GM18517 (cell line): ENCODE measurements around the gene CNPY4.

Experiments used
- ATAC-seq: cut with Tn5 transposase; IDR thresholded peaks from one replicate; pipeline ENCODE4 v1.9.1; 2021; ENCODE audit warnings: mild to moderate bottlenecking, moderate library complexity; ENCODE audit not compliant: unreplicated experiment

CNPY4 gene

GRCh38 chr7:100091411-100092181 lies 27.8 kb upstream of the CNPY4 start:
- no peak for ATAC-seq

GRCh38 chr7:100093054-100093453 lies 26.4 kb upstream of the CNPY4 start:
- no peak for ATAC-seq

GRCh38 chr7:100093498-100093897 lies 25.9 kb upstream of the CNPY4 start:
- ATAC-seq, result no peak

GRCh38 chr7:100093925-100094486 lies 25.4 kb upstream of the CNPY4 start:
- ATAC-seq, result no peak

DNA sequence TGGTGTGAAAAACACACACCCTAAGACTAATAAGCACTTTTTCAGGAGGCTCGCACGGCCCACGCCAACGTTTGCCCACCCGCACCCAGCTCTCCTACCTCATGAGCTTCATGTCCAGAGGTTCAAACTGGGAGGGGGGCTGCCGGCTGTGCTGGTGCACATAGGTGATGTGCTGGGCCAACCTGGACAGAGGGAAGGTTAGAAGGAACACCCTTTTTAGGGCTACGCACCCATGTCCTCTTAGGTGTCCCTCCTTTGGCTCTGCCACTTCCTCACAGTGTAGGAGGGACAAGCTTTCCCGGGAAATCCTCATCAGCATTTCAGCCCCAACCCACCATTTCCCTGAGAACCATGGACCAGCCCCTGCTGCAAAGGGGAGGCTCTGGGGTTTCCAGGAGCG lies 24.1 kb upstream of the CNPY4 start:
- no peak for ATAC-seq

- no peak for ATAC-seq
Observed at GRCh38 chr7:100095704-100096103, 23.7 kb upstream of the CNPY4 start.

- no peak for ATAC-seq
Observed at GRCh38 chr7:100098913-100099312, 20.5 kb upstream of the CNPY4 start.

DNA sequence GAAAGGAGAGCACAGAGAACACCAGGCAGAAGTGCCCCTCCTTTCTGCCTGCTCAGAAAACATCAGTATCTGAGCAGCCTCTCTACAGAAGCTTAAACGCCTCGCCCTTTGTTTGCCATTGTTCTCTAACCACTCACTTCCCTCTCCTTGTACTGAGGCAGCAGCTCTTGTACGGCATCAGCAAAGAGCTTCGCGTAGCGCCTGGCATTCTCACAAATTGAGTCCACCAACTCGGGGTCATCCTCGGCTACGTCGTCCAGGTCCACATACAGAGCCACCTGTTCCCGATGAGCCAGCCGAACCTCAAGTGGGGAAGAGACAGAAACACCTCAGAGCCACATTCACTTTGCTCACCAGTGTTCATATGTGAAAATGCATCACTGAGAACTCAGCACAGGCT lies 20.0 kb upstream of the CNPY4 start:
- no peak for ATAC-seq

DNA sequence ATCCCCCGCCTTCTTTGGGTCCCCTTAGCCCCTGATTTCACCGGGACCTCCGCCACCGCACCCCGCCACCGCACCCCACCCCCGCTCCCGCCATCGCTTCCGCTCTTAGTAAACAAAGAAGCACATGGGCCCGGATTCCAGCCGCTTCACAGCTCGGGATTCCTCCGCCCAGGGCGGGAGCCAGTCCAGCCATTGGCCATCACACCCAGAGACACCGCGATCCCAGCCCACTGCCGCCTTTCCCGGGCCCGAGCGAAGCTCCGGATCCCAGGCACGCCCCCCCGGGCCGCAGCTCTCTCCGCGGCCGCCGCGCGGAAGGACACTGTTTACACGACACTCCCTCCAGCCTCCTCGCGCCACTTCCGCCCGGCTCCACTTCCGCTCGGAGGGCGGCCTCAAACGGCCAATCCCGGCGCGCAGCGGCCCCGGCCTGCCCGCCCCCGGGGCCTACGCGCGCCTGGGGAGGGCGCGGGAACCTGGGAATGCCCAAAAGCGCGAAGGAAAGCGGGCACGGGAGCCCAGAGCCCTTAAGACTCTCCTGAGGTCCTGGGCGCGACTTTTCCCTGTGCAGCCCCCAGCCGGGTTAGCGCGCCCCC lies 18.9 kb upstream of the CNPY4 start:
- peak; percentile 51 for ATAC-seq

GRCh38 chr7:100101016-100101862 lies 18.2 kb upstream of the CNPY4 start, which contains the start of the genes AP4M1 and MCM7:
Gene AP4M1, plus strand, starts transcription at chr7:100101643. Its CDS starts 72 bp downstream, at chr7:100101715.
Gene MCM7, minus strand, starts transcription at chr7:100101397. Its CDS starts 103 bp downstream, at chr7:100101294.
- peak; percentile 78 for ATAC-seq

GRCh38 chr7:100102950-100103840 lies 16.2 kb upstream of the CNPY4 start:
- no peak for ATAC-seq

GRCh38 chr7:100105534-100105933 lies 13.9 kb upstream of the CNPY4 start:
- ATAC-seq, result no peak

GRCh38 chr7:100106633-100107032 lies 12.8 kb upstream of the CNPY4 start:
- ATAC-seq, result no peak

DNA sequence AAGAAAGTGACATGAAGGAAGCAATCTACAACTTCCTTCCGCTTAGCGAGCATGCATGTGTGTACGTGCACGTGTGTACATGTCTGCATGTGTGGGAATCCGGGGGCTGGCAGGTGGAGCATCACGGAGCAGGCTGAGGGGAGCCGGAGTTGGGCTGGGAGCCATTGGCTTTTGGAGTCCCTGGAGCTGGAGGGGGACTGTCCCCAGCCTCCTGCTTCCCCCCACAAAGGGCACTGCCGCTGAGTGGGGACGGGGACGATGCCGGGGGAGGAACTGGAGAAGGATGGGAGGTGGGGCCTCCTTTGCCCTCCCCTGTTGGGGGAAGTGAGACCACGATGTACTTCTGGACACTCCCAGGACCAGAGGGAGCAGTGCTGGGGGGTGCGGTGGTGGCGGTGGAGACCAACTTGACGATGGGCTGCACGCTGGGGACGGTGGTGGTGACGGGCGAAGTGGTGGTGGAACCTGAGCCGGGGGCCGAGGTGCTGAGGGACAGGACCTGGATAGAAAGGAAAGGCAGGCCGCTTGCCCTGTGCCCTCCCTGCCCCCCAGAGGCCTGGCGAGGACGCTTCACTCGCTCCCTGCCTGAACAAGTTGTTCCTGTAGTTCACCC lies 12.2 kb upstream of the CNPY4 start:
- no peak for ATAC-seq

DNA sequence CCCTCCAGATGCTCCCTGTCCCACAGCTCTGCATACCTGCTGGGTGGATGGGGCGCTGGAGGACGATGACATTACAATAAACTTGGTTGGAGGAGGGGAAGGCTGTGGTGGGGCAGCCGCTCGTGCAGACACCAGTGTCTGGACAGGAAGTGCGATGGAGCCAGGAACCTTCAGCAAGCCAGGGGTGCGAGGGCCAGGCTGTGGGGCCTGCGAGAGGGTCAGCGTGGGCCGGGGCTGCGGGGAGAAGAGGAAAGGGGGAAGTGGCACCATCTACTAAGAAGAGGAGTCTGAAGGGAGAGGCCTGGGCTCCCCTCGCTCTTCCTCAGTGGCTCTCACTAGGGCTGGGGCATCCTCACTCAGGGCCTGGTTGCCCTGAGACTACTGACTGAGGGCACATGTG lies 11.5 kb upstream of the CNPY4 start:
- no peak for ATAC-seq

GRCh38 chr7:100109521-100110163 lies 9.8 kb upstream of the CNPY4 start:
- ATAC-seq, result no peak

DNA sequence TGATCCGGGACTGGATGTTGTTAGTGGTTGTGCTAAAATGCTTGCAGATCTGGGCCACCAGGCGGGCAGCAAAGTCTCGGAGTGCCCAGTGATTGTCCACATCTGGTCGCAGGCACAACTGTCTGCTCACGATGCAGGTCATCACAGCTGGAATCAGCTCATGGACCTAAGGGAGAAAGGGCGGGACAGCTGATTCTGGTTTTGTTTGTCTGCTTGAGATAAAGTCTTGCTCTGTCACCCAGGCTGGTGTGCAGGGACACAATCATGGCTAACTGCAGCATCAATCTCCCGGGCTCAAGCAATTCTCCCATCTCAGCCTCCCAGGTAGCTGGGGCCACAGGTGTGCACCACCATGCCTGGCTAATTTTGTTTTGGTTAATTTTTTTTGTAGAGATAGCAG lies 8.3 kb upstream of the CNPY4 start:
- no peak for ATAC-seq

DNA sequence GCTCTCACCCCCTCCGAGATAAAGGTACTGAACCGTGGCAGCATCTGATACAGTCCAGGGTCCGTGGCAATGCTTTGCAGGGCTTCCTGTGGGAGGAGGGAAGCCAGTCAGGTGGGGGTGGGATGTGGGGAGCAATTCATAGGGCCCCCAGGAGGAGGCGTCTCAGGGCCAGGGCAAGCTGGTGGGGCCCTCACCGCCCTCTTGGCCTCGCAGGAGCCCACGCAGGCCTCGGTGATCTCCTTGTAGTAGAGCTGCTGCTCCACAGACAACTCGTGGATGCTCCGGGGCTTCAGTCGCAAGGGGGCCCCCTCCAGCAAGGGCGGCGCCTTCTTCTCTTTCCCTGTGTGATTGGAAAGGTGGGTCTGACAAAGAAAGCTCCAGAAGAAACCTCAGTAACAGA lies 7.5 kb upstream of the CNPY4 start:
- ATAC-seq, result no peak

DNA sequence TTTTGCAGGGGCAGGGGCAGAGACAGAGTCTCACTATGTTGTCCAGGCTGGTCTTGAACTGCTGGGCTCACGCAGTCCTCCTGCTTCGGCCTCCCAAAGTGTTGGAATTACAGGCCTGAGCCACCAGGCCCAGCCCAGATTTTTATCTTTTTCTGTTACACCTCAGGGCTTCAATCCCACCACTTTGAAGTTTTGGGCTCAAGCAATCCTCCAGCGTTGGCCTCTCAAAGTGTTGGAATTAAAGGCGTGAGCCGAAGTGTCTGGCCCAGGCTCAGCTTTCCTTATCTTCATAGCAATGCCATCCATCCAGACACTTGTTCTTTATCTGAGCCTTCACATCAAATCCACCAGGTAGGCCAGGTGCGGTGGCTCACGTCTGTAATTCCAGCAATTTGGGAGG lies 4.4 kb upstream of the CNPY4 start:
- no peak for ATAC-seq
